Breast epithelium (tissue), 4 donors: ENCODE measurements around the gene TMEM273. TPM values are rescaled to one million over a fixed set of nuclear protein-coding genes. Genes with fewer than 3 reads are reported as not detected.

Experiments used
- DNase-seq, 2 donors: peaks; one replicate each; pipeline ENCODE4 v3.0.0-alpha.2; 2019; ENCODE audit warnings: low spot score in 2 of 2
- H3K27ac ChIP-seq, 2 donors: fragments of 200-600 bp; sonication (generic) in 1 of 2; one replicate each; pipeline ENCODE4 v1.5.1; 2016 to 2019; ENCODE audit warnings: mild to moderate bottlenecking in 1 of 2
- H3K27me3 ChIP-seq, 2 donors: fragments of 200-600 bp; sonication (generic) in 1 of 2; one replicate each; pipeline versions ENCODE4 v1.5.1 to v1.6.0; 2017 to 2019; ENCODE audit warnings: control low read depth in 1 of 2, mild to moderate bottlenecking in 1 of 2
- H3K36me3 ChIP-seq: fragments of 200-600 bp; one replicate; pipeline ENCODE4 v1.5.1; 2019
- H3K4me1 ChIP-seq, 2 donors: fragments of 200-600 bp; sonication (generic); one replicate each; pipeline ENCODE4 v1.5.1; 2016 to 2019; ENCODE audit warnings: control low read depth in 1 of 2
- H3K4me3 ChIP-seq, 3 donors: fragments of 200-600 bp; sonication (generic); 1 replicate in 2 of 3; 2 replicates in 1 of 3; pipeline ENCODE4 v1.5.1; 2016 to 2019; ENCODE audit warnings: mild to moderate bottlenecking in 3 of 3, moderate library complexity in 2 of 3
- H3K9me3 ChIP-seq, 2 donors: fragments of 200-600 bp; sonication (generic) in 1 of 2; one replicate each; pipeline ENCODE4 v1.5.1; 2016 to 2019; ENCODE audit warnings: control low read depth in 1 of 2
- CTCF ChIP-seq, 3 donors: fragments of 450-650 bp; IDR thresholded peaks; one replicate each; pipeline ENCODE4 v1.5.1; 2016 to 2017; ENCODE audit warnings: antibody characterized with exemption in 3 of 3, mild to moderate bottlenecking in 3 of 3, moderate library complexity in 3 of 3
- POLR2A ChIP-seq: fragments of 450-650 bp; IDR thresholded peaks from one replicate; pipeline ENCODE4 v1.6.1; 2016; ENCODE audit warnings: antibody characterized with exemption, mild to moderate bottlenecking, moderate library complexity
- POLR2AphosphoS5 ChIP-seq, 3 donors: sonication (generic); formaldehyde crosslinking; IDR thresholded peaks; one replicate each; pipeline ENCODE4 v1.6.1; 2017; ENCODE audit warnings: antibody characterized with exemption in 3 of 3
- intact Hi-C: fragments of 100-400 bp; cut with DNase I; formaldehyde crosslinking; loops from one replicate; pipeline ENCODE4 v1.15.1; 2023; ENCODE audit warnings: low total_unique reads
- total RNA-seq, 3 donors: library from RNA; depleted of rRNA; stranded (reverse); fragments of >200 nt; gene quantifications; one replicate each; pipeline ENCODE4 v1.1.0, GENCODE V29; 2016

TMEM273 gene
- total RNA-seq, 3 donors from 2014 or later, result 9.1 to 29.8 (median 18.4) TPM

GRCh38 chr10:49115015-49115795 lies 73.0 kb downstream of the TMEM273 start, which contains the start of gene VSTM4:
TSS of gene VSTM4 (minus strand) at chr10:49115522. CDS start at chr10:49115485, 37 bp downstream.
- intact Hi-C loops, result no loop called here
- Histone ChIP-seq H3K27ac (peak within 1 kb of the TSS; percentile 73 to 92), H3K4me1 (no peaks in the 10 kb centered on the region), H3K4me3 (peak within 1 kb of the TSS; percentile 62 to 83 (median 64)), H3K27me3 (no peaks in the 10 kb centered on the region), H3K36me3 (no peaks in the 10 kb centered on the region), H3K9me3 (no peaks in the 10 kb centered on the region)
- no peak for DNase-seq
- TF ChIP-seq POLR2A (no peak), POLR2AphosphoS5 (IDR thresholded peaks at IDR 0.05) (no peak), CTCF (IDR thresholded peaks at IDR 0.05) (no peak)

GRCh38 chr10:49114718-49115014 lies 73.5 kb downstream of the TMEM273 start:
- peak overlapping the region; percentile 62 to 83 (median 64) for H3K4me3 ChIP-seq
- no peak for TF ChIP-seq POLR2AphosphoS5 (IDR thresholded peaks at IDR 0.05)
- TF ChIP-seq POLR2A, result no peak
- intact Hi-C loops, result no loop called here
- no peaks in the 10 kb centered on the region for H3K36me3 ChIP-seq
- no peak for DNase-seq
- no peaks in the 10 kb centered on the region for H3K4me1 ChIP-seq
- H3K27ac ChIP-seq, result peak overlapping the region; percentile 73 to 92
- H3K27me3 ChIP-seq, result no peaks in the 10 kb centered on the region
- H3K9me3 ChIP-seq, result no peaks in the 10 kb centered on the region

- no peaks in the 10 kb centered on the region for H3K9me3 ChIP-seq
- peak overlapping the region in 1 of 2 donors; percentile 92 for H3K27ac ChIP-seq
- intact Hi-C loops, result no loop called here
- no peaks in the 10 kb centered on the region for H3K27me3 ChIP-seq
- no peaks in the 10 kb centered on the region for H3K36me3 ChIP-seq
- DNase-seq, result no peak
- H3K4me1 ChIP-seq, result no peaks in the 10 kb centered on the region
- H3K4me3 ChIP-seq, result peak overlapping the region in 2 of 3 donors; percentile 62 to 83
- TF ChIP-seq CTCF (IDR thresholded peaks at IDR 0.05) (no peak), POLR2A (no peak), POLR2AphosphoS5 (IDR thresholded peaks at IDR 0.05) (no peak)
Observed at GRCh38 chr10:49113741-49114141, 74.5 kb downstream of the TMEM273 start.

GRCh38 chr10:49112851-49113250 lies 75.3 kb downstream of the TMEM273 start:
- Histone ChIP-seq H3K9me3 (no peaks in the 10 kb centered on the region), H3K4me1 (no peaks in the 10 kb centered on the region), H3K27me3 (no peaks in the 10 kb centered on the region), H3K36me3 (no peaks in the 10 kb centered on the region), H3K4me3 (no peak overlapping the region), H3K27ac (no peak overlapping the region)
- intact Hi-C loops, result no loop called here
- no peak for DNase-seq
- TF ChIP-seq POLR2A (no peak), CTCF (IDR thresholded peaks at IDR 0.05) (no peak), POLR2AphosphoS5 (IDR thresholded peaks at IDR 0.05) (no peak)

- intact Hi-C loops, result no loop called here
- Histone ChIP-seq H3K4me3 (no peak overlapping the region), H3K4me1 (peaks cover 0 to 1% of the 10 kb centered on the region in 2 donors), H3K9me3 (no peaks in the 10 kb centered on the region), H3K27me3 (no peaks in the 10 kb centered on the region), H3K36me3 (no peaks in the 10 kb centered on the region), H3K27ac (peak overlapping the region in 1 of 2 donors; percentile 19)
- no peak for TF ChIP-seq POLR2A
- no peak for TF ChIP-seq CTCF (IDR thresholded peaks at IDR 0.05)
- TF ChIP-seq POLR2AphosphoS5 (IDR thresholded peaks at IDR 0.05), result no peak
- no peak for DNase-seq
Observed at GRCh38 chr10:49112098-49112497, 76.1 kb downstream of the TMEM273 start.
